HG02943 (cell line): ENCODE data around the gene FER.
A peak's percentile ranks its signal among the peaks of the same experiment; 100 is the strongest.

ENCODE experiments used
- ATAC-seq: cut with Tn5 transposase; IDR thresholded peaks from one replicate; pipeline ENCODE4 v1.9.1; 2021; ENCODE audit warnings: mild to moderate bottlenecking, low read depth, moderate library complexity; ENCODE audit not compliant: unreplicated experiment

FER gene

DNA sequence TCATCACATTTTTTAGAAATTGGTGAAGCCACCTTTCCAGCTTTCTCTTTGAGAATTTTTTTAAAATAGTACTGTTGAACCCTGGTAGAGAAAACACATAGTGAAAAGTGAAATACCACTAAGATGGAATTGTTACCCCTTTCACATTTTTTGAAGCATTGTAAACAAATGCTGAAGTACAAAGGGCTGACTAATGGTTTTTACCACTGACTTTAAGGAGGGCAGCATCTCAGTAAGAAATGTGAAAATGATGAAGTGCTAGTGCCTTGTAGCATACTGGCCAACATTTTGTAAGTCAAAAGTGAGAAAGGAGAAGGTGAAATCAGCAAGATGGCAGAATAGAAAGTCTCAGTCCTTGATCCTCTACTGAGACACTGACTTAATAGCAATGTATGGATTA is 341.5 kb downstream of the FER start:
- no peak for ATAC-seq

DNA sequence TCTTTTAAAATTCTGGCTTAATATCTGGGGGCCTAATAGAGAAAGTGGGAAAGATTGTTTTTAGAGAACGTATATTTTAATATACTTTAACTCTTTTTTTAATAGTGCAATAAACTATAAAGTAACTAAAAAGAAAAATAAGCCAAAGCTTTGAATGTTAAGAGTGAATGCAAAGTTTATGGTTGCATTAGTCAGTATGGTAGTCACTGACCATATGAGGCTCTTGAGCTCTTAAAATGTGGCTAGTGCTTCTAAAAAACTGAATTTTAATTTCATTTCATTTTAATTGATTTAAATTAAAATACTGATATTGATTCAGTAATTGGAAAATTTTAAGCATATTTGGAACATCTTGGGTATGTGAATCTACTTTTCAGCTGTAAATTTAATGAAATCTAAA is 351.4 kb downstream of the FER start:
- no peak for ATAC-seq

- ATAC-seq, result no peak
Observed at GRCh38 chr5:109100971-109101370, 353.3 kb downstream of the FER start.

- no peak for ATAC-seq
Observed at GRCh38 chr5:109102096-109102690, 354.5 kb downstream of the FER start.

DNA sequence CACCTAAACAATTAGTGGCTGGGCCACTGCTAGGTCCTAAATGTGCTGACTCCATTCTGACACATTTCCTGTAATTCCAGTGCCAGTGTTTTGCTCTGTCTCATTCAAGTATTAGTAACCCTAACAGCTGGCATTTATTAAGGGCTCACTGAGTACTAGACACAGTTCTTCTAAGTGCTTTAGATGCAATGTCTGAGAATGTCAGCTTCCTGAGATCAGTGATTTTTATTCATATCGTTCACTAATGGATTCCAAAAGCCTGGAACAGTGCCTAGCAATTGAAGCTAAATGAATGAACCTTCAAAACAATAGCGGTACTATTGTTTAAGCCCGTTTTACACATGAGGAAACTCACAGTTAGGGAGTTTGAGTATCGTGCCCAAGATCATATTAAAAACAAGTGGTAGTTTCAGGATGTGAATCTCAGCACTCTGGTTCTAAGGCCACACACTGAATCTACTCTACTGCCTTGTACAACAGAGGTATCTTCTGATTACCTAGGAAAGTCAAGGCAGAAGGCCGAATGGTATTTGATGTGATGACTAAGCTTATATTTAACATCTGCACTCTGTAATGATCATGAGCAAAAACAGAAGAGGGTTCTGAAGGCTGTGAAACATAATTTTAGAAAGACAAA is 358.1 kb downstream of the FER start:
- no peak for ATAC-seq

- no peak for ATAC-seq
Observed at GRCh38 chr5:109111680-109112079, 364.0 kb downstream of the FER start.

GRCh38 chr5:109113608-109114007 is 365.9 kb downstream of the FER start:
- no peak for ATAC-seq

GRCh38 chr5:109121225-109121624 is 373.5 kb downstream of the FER start:
- no peak for ATAC-seq

DNA sequence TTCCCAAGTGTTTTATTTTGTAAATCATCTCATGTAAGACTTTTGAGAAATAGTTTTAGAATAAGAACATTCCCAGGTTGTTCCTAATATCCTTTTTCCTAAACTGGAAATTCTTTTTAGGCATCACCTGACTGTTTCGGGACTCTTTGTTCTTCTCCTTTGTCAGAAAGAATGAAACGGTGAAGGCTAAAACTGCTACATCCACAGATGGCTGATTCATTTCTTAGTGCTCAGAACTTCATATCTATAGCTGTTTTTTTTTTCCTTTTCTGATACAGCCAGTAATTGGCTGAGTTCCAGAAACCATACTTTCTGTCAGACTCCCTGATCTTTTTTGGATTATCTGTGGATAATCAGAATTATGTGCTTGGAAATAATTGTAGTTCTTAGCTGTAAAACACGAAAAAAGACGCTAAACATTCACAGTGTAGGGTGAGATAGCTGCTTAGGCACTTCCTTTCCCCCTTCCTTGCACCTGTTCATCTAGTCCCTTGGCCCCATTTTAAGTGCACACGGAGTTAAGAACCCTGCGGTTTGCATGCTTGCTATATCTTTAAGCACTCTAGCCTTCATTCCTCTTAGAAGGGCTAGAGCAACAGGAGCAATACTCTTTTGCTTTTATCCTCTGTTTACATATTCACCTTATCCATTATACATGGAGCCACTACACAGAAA is 378.2 kb downstream of the FER start:
- ATAC-seq, result no peak

- ATAC-seq, result no peak
Observed at GRCh38 chr5:109126481-109126880, 378.8 kb downstream of the FER start.

GRCh38 chr5:109136906-109137305 is 389.2 kb downstream of the FER start:
- no peak for ATAC-seq

DNA sequence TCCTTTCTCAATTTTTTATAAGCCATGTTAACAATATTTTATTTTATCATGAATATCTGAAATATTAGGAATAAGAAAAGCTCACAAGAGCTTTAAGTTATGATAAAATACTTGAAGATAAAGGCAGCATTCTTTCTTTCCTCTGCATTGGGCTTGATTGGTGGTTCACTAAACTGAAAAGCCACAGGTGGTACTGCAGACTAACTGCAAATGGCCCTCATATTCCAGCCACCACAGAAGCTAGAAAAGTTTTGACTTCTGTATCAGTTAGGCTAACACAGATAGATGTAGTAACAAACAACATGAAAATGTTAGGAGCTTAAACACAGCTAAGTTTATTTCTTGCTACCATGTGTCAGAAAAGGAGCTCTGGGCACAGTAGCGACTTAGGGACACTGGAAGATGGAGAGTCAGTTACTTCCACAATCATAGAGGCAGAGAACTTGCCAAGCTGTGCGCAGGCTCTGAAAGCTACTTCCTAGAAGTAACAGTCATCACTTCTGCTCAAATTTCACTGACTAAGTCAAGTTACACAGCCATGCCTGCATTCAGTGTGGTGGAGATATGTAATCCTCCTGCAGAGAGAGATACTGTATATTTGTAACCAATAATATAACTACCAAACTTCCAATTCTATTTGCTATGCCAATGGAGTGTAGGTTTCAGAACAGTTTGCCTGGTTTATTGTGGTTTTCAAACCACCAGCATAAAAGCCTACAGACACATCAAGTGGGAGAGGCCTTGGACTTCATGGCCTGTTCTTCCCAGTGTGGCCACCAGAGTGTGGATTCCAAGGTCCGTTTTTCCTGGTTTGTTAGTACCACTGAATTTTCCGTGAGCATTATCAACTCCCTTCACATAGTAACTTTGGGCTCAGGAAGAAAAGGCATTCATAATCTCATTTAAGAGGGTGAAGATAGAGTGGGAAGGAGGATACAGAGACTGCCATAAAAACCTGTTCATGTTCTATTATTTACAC is 393.8 kb downstream of the FER start:
- no peak for ATAC-seq

GRCh38 chr5:109143031-109143430 is 395.3 kb downstream of the FER start:
- no peak for ATAC-seq

DNA sequence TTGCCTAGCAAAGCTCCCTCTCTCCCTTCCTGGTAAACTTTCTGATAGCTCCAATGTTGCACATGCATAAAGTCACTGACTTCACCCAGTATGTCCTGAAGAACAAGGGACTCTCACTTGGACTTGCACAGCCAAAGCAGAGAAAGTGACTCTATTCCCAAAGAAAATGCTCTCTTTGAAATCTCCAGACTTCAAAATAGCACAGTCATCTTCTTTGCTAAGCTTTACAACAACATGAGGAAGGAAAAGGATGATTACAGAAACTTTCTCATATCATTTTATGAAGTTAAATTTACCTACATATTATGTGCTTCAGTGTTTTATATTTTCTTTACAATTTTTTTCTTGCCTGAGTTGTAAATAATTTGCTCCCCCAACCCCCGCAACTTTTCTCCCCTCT is 397.4 kb downstream of the FER start:
- no peak for ATAC-seq

- ATAC-seq, result no peak
Observed at GRCh38 chr5:109146591-109146990, 398.9 kb downstream of the FER start.

DNA sequence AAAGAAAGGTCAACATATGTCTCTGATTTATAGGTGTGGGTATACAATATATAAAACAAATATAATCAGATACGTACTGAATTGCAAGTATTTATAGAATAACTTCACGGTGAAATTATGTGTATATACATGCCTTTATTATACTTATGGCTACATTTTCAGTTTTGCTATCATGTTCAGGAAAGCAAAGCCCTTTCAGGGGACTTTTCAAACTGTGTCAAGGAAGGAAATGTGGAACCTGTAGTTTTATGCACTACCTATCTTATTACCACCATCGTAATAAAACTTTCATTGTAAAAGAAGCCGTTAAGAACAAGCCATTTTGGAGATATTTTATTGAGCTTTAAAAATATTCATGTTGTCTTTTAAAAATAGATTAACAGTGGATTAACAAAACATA is 404.9 kb downstream of the FER start:
- ATAC-seq, result no peak

GRCh38 chr5:109155625-109156024 is 407.9 kb downstream of the FER start:
- ATAC-seq, result no peak

DNA sequence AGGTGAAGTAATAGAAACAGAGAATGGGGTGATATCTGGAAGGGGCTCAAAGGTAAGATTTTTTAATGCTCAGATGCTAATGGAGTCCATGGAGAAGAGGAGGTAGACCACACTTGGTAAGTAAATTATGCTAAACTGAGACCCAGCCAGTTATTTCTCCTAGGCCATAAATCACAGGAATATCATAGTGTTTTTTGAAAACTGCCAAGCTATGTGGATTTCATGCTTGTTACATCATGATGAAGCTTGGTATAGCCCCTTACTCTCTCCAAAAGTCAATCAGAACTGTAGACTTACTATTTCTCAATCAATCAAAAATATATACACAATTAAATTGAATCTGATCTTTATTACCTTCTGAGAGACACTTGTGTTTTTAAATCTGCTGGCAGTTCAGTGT is 409.2 kb downstream of the FER start:
- ATAC-seq, result no peak

DNA sequence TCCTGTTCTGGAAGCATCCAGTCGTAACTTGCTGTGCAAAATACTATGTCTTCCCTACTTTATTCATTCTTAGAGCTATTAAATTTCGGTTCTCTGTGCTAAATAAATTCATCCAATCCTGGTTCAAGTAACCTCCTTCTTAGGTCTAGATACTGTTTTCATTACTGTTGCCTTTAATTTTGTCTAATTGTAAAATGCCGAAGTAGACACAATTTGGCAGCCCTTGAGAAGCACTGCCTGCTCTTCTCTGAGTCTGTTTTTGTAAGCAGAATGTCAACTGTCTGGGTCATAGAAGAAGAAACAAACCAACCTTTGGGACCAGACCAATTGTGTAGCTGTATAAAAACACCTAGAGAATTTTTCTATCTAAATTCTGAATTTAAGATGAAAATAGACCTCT is 412.8 kb downstream of the FER start:
- ATAC-seq, result no peak

DNA sequence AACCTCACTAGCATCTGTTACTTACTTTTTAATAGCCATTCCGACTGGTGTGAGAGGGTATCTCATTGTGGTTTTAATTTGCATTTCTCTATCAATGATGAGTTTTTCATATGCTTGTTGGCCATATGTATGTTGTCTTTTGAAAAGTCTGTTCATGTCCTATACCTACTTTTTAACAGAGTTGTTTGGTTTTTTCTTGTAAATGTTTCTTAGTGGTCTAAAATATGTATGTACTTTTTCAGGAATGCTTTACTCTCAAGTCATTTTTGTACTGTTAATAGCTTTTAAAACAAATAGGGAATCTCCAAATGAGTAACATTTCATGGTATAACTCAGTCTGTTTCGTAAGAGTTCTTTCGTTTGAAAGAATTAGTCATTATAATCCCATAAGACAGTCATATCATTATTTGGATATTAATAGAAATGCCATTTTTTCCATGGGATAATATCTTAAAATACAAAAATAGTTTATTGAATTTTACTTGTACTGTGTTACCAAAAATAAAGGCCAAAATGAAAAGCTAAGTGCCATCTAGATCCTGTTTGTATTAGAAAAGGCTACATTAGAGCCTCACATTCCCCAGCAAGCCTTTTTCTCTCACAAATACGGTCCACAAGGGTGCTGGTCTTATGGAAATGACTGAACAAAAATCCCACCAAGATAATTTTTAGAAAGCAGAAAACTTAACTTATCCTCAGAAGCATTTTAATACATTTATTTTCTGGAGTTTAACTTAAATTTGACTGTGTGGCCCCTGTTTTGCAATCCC is 414.4 kb downstream of the FER start:
- peak; percentile 62 for ATAC-seq
